Spleen (tissue), 11 donors: ENCODE data around the gene SCUBE1. TPM values are rescaled to one million over a fixed set of nuclear protein-coding genes. Genes with fewer than 3 reads are reported as not detected.

ENCODE experiments used
- DNase-seq: peaks from one replicate; pipeline ENCODE4 v3.0.0-alpha.2; 2020
- H3K27ac ChIP-seq, 8 donors: fragments of 200-600 bp; sonication (generic) in 7 of 8; 1 replicate in 4 of 8; 2 replicates in 4 of 8; pipeline versions ENCODE4 v1.5.0 to v1.8.0; 2016 to 2021; ENCODE audit warnings: inconsistent platforms in 4 of 8, mild to moderate bottlenecking in 4 of 8, moderate library complexity in 1 of 8
- H3K27me3 ChIP-seq, 7 donors: fragments of 200-600 bp; sonication (generic) in 6 of 7; replicated peaks in 1 of 7; 1 replicate in 4 of 7; 2 replicates in 3 of 7; pipeline versions ENCODE4 v1.5.0 to v1.8.0; 2016 to 2021; ENCODE audit warnings: inconsistent platforms in 3 of 7, mild to moderate bottlenecking in 1 of 7
- H3K36me3 ChIP-seq, 6 donors: fragments of 200-600 bp; sonication (generic) in 5 of 6; 1 replicate in 4 of 6; 2 replicates in 2 of 6; pipeline versions ENCODE4 v1.5.0 to v1.8.0; 2016 to 2021; ENCODE audit warnings: inconsistent platforms in 2 of 6
- H3K4me1 ChIP-seq, 6 donors: fragments of 200-600 bp; sonication (generic) in 5 of 6; 1 replicate in 3 of 6; 2 replicates in 3 of 6; pipeline versions ENCODE4 v1.5.0 to v1.8.0; 2016 to 2021; ENCODE audit warnings: inconsistent platforms in 3 of 6
- H3K4me3 ChIP-seq, 8 donors: fragments of 200-600 bp; sonication (generic) in 7 of 8; 1 replicate in 4 of 8; 2 replicates in 4 of 8; pipeline versions ENCODE4 v1.5.0 to v1.8.0; 2016 to 2021; ENCODE audit warnings: inconsistent platforms in 4 of 8, mild to moderate bottlenecking in 4 of 8, moderate library complexity in 2 of 8
- H3K9me3 ChIP-seq, 8 donors: fragments of 200-600 bp; sonication (generic) in 7 of 8; 1 replicate in 4 of 8; 2 replicates in 4 of 8; pipeline versions ENCODE4 v1.5.0 to v1.8.0; 2016 to 2021; ENCODE audit warnings: inconsistent platforms in 4 of 8
- CTCF ChIP-seq, 11 experiments: fragments of 200-600 bp in 7 of 11; fragments of 450-650 bp in 4 of 11; sonication (generic) in 4 of 11; IDR thresholded peaks in 8 of 11; conservative IDR thresholded peaks in 3 of 11; 1 replicate in 7 of 11; 2 replicates in 4 of 11; pipeline versions ENCODE4 v1.4.0 to v1.8.0; 2016 to 2021; ENCODE audit warnings: antibody characterized with exemption in 11 of 11, inconsistent platforms in 4 of 11, mild to moderate bottlenecking in 1 of 11
- POLR2A ChIP-seq, 3 donors: fragments of 450-650 bp; IDR thresholded peaks; one replicate each; pipeline ENCODE4 v1.5.1; 2017; ENCODE audit warnings: antibody characterized with exemption in 3 of 3, mild to moderate bottlenecking in 1 of 3
- POLR2AphosphoS5 ChIP-seq, 3 donors: sonication (generic); formaldehyde crosslinking; IDR thresholded peaks; one replicate each; pipeline ENCODE4 v1.5.1; 2017; ENCODE audit warnings: antibody characterized with exemption in 3 of 3
- WGBS, 5 donors: extraction: QIAGEN DNeasy Blood & Tissue Kit in 3 of 5; methylation state at CpG; one replicate each; pipeline versions ENCODE4 v1.1.5 to v1.1.7; 2013 to 2018; 5-methylcytosine and 5-hydroxymethylcytosine counted together
- intact Hi-C: fragments of 100-400 bp; cut with DNase I; formaldehyde crosslinking; loops from one replicate; pipeline ENCODE4 v1.15.0; 2023; ENCODE audit warnings: low total_unique reads
- polyA plus RNA-seq, 3 donors: library from polyadenylated mRNA; stranded (reverse); fragments of 200-250 nt; gene quantifications; one replicate each; pipeline ENCODE4 v1.2.1, GENCODE V29; 2013
- total RNA-seq, 7 donors: library from RNA; depleted of rRNA in 3 of 7; stranded (reverse); fragments of >200 nt in 3 of 7; fragmentation: NEBNext Ultra II Directional in 4 of 7; extraction: Animal tissue kit (Norgen Biotek cat#: 25700) in 4 of 7; gene quantifications; one replicate each; pipeline versions ENCODE4 v1.1.0 to v1.2.1, GENCODE V29; 2016 to 2021
- donor health status: healthy with polysubstance abuse.
- donor health status: DM: no; HTN: no; CAD: no; lungs with moderate emphysema.
- donor health status: DM: no; HTN: no; CAD: no.
- donor health status: Bipolar disorder and iron deficiency.
- donor health status: healthy.
- donor health status: DM: no; HTN: no; CAD: no.
- donor health status: DM: yes; HTN: yes; CAD: no.

SCUBE1 gene
- total and polyA plus RNA-seq, 10 donors, result 0.46 to 43.5 (median 15.9) TPM

DNA sequence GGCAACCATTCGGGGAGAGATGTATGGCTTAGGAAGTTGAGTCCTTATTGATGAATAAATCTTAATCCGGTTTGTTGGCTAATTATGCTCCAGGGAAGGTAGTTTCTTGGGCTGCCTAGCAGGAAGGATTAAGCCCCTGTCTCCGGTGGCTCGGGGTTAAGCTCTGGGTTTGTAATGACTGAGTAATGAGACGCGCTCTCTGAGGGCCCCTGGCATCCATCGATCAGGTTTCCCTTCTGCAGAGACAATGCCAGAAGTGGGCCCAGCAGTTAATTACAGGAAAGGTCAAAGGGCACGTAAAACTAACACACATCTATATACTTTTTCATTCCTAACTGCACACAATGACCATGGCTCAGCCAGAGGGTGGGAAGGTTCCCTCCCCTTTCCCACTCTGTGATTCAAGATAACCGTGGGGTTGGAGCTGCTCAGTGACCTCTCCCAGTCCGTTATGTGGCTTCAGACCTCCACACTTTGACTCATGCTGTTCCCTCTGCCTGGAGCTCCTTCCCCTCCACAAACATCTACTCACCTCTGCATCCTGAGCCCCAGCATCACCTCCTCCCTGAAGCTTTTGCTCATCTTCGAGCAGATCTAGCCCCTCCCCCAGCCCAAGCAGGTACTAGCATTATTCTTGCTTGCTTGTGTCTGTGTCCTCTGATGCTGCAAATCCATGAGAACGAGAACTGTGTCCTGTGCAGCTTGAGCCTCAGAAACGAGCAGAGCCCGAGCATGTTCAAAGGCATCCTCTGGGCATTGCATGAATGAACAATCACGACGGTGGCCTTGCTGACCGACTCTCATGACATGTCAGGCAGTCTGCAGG is 16.6 kb downstream of the SCUBE1 start:
- Histone ChIP-seq H3K4me3 (no peak overlapping the region), H3K27me3 (peaks cover 0 to 5% (median 0%) of the 10 kb centered on the region in 7 donors), H3K27ac (no peak overlapping the region), H3K9me3 (no peaks in the 10 kb centered on the region), H3K36me3 (no peaks in the 10 kb centered on the region), H3K4me1 (peaks cover 0 to 16% (median 2%) of the 10 kb centered on the region in 6 donors)
- DNase-seq, result peak; percentile 53
- WGBS, 5 donors, result 72 to 89% (median 84%) methylated on average over 17 of the region's 17 CpGs
- intact Hi-C loops, result no loop called here
- TF ChIP-seq POLR2AphosphoS5 (IDR thresholded peaks at IDR 0.05) (no peak), POLR2A (IDR thresholded peaks at IDR 0.05) (no peak), CTCF (IDR thresholded peaks at IDR 0.05 in 8 of 11, conservative IDR thresholded peaks at IDR 0.05 in 3 of 11) (no peak)

GRCh38 chr22:43325176-43325575 is 18.0 kb downstream of the SCUBE1 start:
- peaks cover 3 to 20% (median 5%) of the 10 kb centered on the region in 6 donors for H3K4me1 ChIP-seq
- no peak for TF ChIP-seq POLR2AphosphoS5 (IDR thresholded peaks at IDR 0.05)
- no peak for TF ChIP-seq CTCF (IDR thresholded peaks at IDR 0.05 in 8 of 11, conservative IDR thresholded peaks at IDR 0.05 in 3 of 11)
- no peak for TF ChIP-seq POLR2A (IDR thresholded peaks at IDR 0.05)
- peaks cover 0 to 8% (median 0%) of the 10 kb centered on the region in 8 donors for H3K9me3 ChIP-seq
- 87 to 95% (median 94%) methylated on average over 13 of the region's 13 CpGs for WGBS, 5 donors
- H3K27ac ChIP-seq, result no peak overlapping the region
- peak; percentile 16 for DNase-seq
- H3K4me3 ChIP-seq, result no peak overlapping the region
- intact Hi-C loops, result no loop called here
- H3K27me3 ChIP-seq, result peaks cover 0 to 5% (median 0%) of the 10 kb centered on the region in 7 donors
- H3K36me3 ChIP-seq, result no peaks in the 10 kb centered on the region

DNA sequence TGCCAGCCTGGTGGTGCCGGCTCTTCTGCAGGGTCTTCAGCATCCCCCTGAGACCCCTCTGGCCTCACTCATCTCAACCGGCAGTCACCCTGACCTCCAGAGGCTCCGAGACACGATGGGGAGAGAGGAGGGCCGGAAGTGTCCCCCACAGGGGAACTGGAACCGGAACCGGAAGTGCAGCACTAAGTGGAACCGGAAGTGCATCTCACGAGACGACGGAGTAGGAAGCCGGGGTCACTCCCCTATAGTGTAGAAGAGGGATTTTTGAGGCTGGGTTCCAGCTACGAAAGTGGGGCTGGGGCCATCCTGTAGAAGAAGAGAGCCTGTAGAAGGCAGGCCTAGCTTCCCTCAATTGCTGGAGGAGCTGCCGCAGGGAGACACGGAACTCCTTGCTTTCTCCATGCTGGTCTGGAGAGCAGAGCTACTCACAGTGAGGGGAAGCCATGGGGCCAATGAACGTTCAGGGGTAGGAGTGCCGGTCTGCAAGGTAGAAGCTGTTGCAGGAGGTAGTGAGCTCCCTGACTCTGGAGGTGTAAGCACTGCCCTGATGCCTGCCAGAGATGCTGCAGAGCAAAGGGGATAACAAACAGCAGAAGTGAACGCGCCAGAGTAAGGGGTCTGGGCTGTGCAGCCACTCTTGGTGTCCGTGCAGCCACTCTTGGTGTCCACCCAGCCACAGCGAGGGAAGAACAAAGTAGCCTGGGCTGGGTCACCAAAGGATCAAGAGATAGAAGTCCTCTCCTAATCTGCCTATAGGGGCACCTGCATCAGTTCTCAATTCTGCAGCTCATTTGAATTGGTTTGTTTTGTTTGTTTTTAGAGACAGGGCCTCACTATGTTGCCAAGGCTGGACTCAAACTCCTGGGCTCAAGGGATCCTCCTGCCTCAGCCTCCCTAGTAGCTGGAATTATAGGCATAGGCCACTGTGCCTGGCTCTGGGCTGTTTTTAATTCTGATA is 21.9 kb downstream of the SCUBE1 start:
- DNase-seq, result peak; percentile 71
- 62 to 72% (median 66%) methylated on average over 21 of the region's 21 CpGs for WGBS, 5 donors

DNA sequence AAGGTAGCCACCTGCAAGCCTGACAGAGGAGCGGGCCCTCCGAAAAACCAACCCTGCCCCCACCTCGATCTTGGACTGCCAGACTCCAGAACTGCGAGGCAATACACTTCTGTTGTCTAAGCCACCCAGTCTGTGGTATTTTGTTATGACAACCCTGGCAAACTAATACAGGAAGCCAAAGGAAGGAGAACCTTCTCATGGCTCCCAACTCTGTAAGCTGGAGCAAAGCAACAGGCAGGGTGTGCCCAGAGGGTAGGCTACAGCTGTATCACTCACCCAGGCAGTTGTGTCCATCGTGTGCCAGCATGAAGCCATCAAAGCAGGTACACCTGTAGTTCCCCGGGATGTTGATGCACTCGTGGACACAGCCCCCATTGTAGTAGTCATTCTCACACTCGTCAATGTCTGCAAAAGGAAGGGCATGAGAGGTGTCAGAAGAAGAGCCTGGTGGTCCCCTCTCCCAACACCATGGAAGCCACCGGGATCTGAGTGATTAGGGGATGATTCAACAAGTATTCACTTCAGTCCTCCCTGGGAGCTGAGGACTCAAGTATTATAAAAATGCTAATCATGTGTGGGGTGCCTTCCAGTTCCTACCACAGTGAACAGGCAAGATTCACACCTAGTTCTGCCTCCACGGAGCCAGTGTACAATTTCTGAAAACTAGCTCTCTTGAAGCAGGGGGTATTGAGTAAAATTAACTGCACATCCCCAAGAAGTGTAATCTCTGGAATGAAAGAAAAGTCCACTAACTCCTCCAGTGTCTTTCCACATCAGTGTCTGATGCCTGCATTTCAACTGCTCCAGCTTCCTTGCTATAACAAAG is 23.3 kb downstream of the SCUBE1 start:
- H3K4me1 ChIP-seq, result peaks cover 3 to 28% (median 5%) of the 10 kb centered on the region in 6 donors
- 72 to 86% (median 78%) methylated on average over 10 of the region's 10 CpGs for WGBS, 5 donors
- peak overlapping the region in 6 of 8 donors; percentile 26 to 66 (median 50) for H3K27ac ChIP-seq
- H3K36me3 ChIP-seq, result no peaks in the 10 kb centered on the region
- DNase-seq, result no peak
- peaks cover 0 to under 1% (median 0%) of the 10 kb centered on the region in 7 donors for H3K27me3 ChIP-seq
- intact Hi-C loops, result no loop called here
- TF ChIP-seq POLR2A (IDR thresholded peaks at IDR 0.05) (no peak), POLR2AphosphoS5 (IDR thresholded peaks at IDR 0.05) (no peak), CTCF (IDR thresholded peaks at IDR 0.05 in 8 of 11, conservative IDR thresholded peaks at IDR 0.05 in 3 of 11) (no peak)
- peaks cover 0 to 8% (median 0%) of the 10 kb centered on the region in 8 donors for H3K9me3 ChIP-seq
- H3K4me3 ChIP-seq, result no peak overlapping the region

More for the DNA sequence above, 21.9 kb downstream of the SCUBE1 start:
- Histone ChIP-seq H3K36me3 (no peaks in the 10 kb centered on the region), H3K4me3 (no peak overlapping the region), H3K27ac (peak overlapping the region in 5 of 8 donors; percentile 36 to 66 (median 53)), H3K4me1 (peaks cover 3 to 28% (median 5%) of the 10 kb centered on the region in 6 donors), H3K27me3 (peaks cover 0 to 5% (median 0%) of the 10 kb centered on the region in 7 donors), H3K9me3 (peaks cover 0 to 8% (median 0%) of the 10 kb centered on the region in 8 donors)
- TF ChIP-seq POLR2A (IDR thresholded peaks at IDR 0.05) (no peak), POLR2AphosphoS5 (IDR thresholded peaks at IDR 0.05) (peak; percentile 10 to 47 (median 37))
- intact Hi-C loops, result no loop called here
